Subcutaneous abdominal adipose tissue (tissue), 5 donors: ENCODE measurements around the gene SELPLG.
"Not testable (repeated sequence)": the region's sequence is repeated elsewhere in the genome, so short reads cannot be mapped to it uniquely, and the experiment has no call there.

ENCODE experiments used
- H3K27ac ChIP-seq: one replicate; pipeline ENCODE4 v1.7.0; 2013; ENCODE audit warnings: low read depth, mild to moderate bottlenecking, inconsistent platforms, low read length, moderate library complexity
- H3K27me3 ChIP-seq, 5 donors: one replicate each; pipeline ENCODE4 v1.7.0; 2013; ENCODE audit warnings: low read length in 5 of 5, inconsistent platforms in 1 of 5; ENCODE audit not compliant: control insufficient read depth in 5 of 5, insufficient read depth in 4 of 5
- H3K36me3 ChIP-seq, 5 donors: one replicate each; pipeline ENCODE4 v1.7.0; 2013; ENCODE audit warnings: low read length in 5 of 5; ENCODE audit not compliant: control insufficient read depth in 5 of 5, insufficient read depth in 5 of 5
- H3K4me1 ChIP-seq, 5 donors: one replicate each; pipeline ENCODE4 v1.7.0; 2013; ENCODE audit warnings: low read length in 5 of 5, mild to moderate bottlenecking in 3 of 5, moderate library complexity in 1 of 5; ENCODE audit not compliant: control insufficient read depth in 5 of 5, insufficient read depth in 5 of 5
- H3K4me3 ChIP-seq, 5 donors: one replicate each; pipeline ENCODE4 v1.7.0; 2013; ENCODE audit warnings: low read length in 5 of 5, low read depth in 1 of 5
- H3K9ac ChIP-seq, 5 donors: one replicate each; pipeline ENCODE4 v1.7.0; 2013; ENCODE audit warnings: low read length in 5 of 5, mild to moderate bottlenecking in 4 of 5, moderate library complexity in 3 of 5
- H3K9me3 ChIP-seq, 5 donors: one replicate each; pipeline ENCODE4 v1.7.0; 2013; ENCODE audit warnings: low read length in 5 of 5; ENCODE audit not compliant: control insufficient read depth in 5 of 5
- donor health status: healthy.
- donor health status: healthy.
- donor health status: healthy.
- donor health status: healthy.
- donor health status: healthy.

Gene SELPLG

GRCh38 chr12:108574276-108574675 is 59.4 kb downstream of the SELPLG start:
- not testable (repeated sequence) for H3K9ac ChIP-seq, H3K9me3 ChIP-seq, H3K27ac ChIP-seq, H3K36me3 ChIP-seq, H3K4me3 ChIP-seq, H3K27me3 ChIP-seq, H3K4me1 ChIP-seq

GRCh38 chr12:108573317-108573716 is 60.4 kb downstream of the SELPLG start:
- Histone ChIP-seq H3K9ac (no peak overlapping the region), H3K4me1 (peaks cover 0 to 8% (median 0%) of the 10 kb centered on the region in 5 donors), H3K36me3 (peaks cover 1 to 17% (median 15%) of the 10 kb centered on the region in 5 donors), H3K4me3 (no peak overlapping the region), H3K27ac (no peak overlapping the region), H3K9me3 (no peaks in the 10 kb centered on the region), H3K27me3 (no peaks in the 10 kb centered on the region)

- Histone ChIP-seq H3K4me1 (peaks cover 0 to 10% (median under 1%) of the 10 kb centered on the region in 5 donors), H3K9me3 (no peaks in the 10 kb centered on the region), H3K4me3 (no peak overlapping the region), H3K36me3 (peaks cover 12 to 28% (median 25%) of the 10 kb centered on the region in 5 donors), H3K9ac (no peak overlapping the region), H3K27ac (no peak overlapping the region), H3K27me3 (no peaks in the 10 kb centered on the region)
Measured at GRCh38 chr12:108572166-108572790, 61.4 kb downstream of the SELPLG start.
